GM18505 (cell line): ENCODE data around the gene MYO5A.
"Not testable (repeated sequence)": the region's sequence is repeated elsewhere in the genome, so short reads cannot be mapped to it uniquely, and the experiment has no call there.

ENCODE experiments used
- ATAC-seq: cut with Tn5 transposase; IDR thresholded peaks from one replicate; pipeline ENCODE4 v1.9.1; 2021; ENCODE audit not compliant: unreplicated experiment
- POLR2A ChIP-seq: IDR thresholded peaks from 4 replicates; pipeline ENCODE4 v1.6.1; 2011; ENCODE audit warnings: borderline replicate concordance; ENCODE audit not compliant: insufficient read depth, insufficient read length; ENCODE audit errors: extremely low read depth

Gene MYO5A

GRCh38 chr15:52505151-52505550 is 23.5 kb downstream of the MYO5A start:
- ATAC-seq: no peak
- TF ChIP-seq POLR2A: no peak

GRCh38 chr15:52503788-52504496 is 24.7 kb downstream of the MYO5A start:
- ATAC-seq: peak; percentile 75
- no peak for TF ChIP-seq POLR2A

GRCh38 chr15:52502608-52503007 is 26.1 kb downstream of the MYO5A start:
- TF ChIP-seq POLR2A: no peak
- ATAC-seq: no peak

- TF ChIP-seq POLR2A: no peak
- ATAC-seq: no peak
These were observed 29.2 kb downstream of the MYO5A start for GRCh38 chr15:52499506-52499905.

GRCh38 chr15:52498706-52499105 is 30.0 kb downstream of the MYO5A start:
- ATAC-seq: no peak
- no peak for TF ChIP-seq POLR2A

GRCh38 chr15:52496776-52497470 is 31.8 kb downstream of the MYO5A start:
- no peak for ATAC-seq
- TF ChIP-seq POLR2A: no peak

GRCh38 chr15:52496175-52496574 is 32.5 kb downstream of the MYO5A start:
- ATAC-seq: no peak
- no peak for TF ChIP-seq POLR2A

GRCh38 chr15:52495125-52495524 is 33.6 kb downstream of the MYO5A start:
- ATAC-seq: no peak
- no peak for TF ChIP-seq POLR2A

GRCh38 chr15:52493968-52494367 is 34.7 kb downstream of the MYO5A start:
- TF ChIP-seq POLR2A: no peak
- no peak for ATAC-seq

GRCh38 chr15:52492132-52492531 is 36.5 kb downstream of the MYO5A start:
- ATAC-seq: no peak
- TF ChIP-seq POLR2A: no peak

- no peak for TF ChIP-seq POLR2A
- ATAC-seq: no peak
These were observed 37.2 kb downstream of the MYO5A start for GRCh38 chr15:52491472-52491871.

GRCh38 chr15:52489430-52489829 is 39.2 kb downstream of the MYO5A start:
- ATAC-seq: not testable (repeated sequence)

GRCh38 chr15:52488830-52489229 is 39.9 kb downstream of the MYO5A start:
- no peak for ATAC-seq
- no peak for TF ChIP-seq POLR2A

GRCh38 chr15:52486003-52486996 is 42.4 kb downstream of the MYO5A start:
- ATAC-seq: no peak
- TF ChIP-seq POLR2A: no peak

- ATAC-seq: no peak
- TF ChIP-seq POLR2A: no peak
These were observed 43.4 kb downstream of the MYO5A start for GRCh38 chr15:52485290-52485689.
